Ishikawa (cell line): ENCODE results near the gene TAF4.

ENCODE experiments used
- CEBPB ChIP-seq: IDR thresholded peaks from 2 replicates; pipeline ENCODE4 v1.6.1; 2012
- CREB1 ChIP-seq: IDR thresholded peaks from 2 replicates; pipeline ENCODE4 v1.6.1; 2012; ENCODE audit warnings: low read depth
- EGR1 ChIP-seq: IDR thresholded peaks from 2 replicates; pipeline ENCODE4 v1.6.1; 2012
- EP300 ChIP-seq: IDR thresholded peaks from 2 replicates; pipeline ENCODE4 v1.6.1; 2012; ENCODE audit warnings: borderline replicate concordance
- FOXM1 ChIP-seq: IDR thresholded peaks from 2 replicates; pipeline ENCODE4 v1.6.1; 2012; ENCODE audit warnings: low read depth, borderline replicate concordance
- NFIC ChIP-seq: IDR thresholded peaks from 2 replicates; pipeline ENCODE4 v1.6.1; 2012
- RAD21 ChIP-seq: IDR thresholded peaks from 2 replicates; pipeline ENCODE4 v1.6.1; 2012; ENCODE audit warnings: low read depth
- TAF1 ChIP-seq: IDR thresholded peaks from 2 replicates; pipeline ENCODE4 v1.6.1; 2012; ENCODE audit warnings: low read depth, mild to moderate bottlenecking
- TCF12 ChIP-seq: IDR thresholded peaks from 2 replicates; pipeline ENCODE4 v1.6.1; 2012; ENCODE audit warnings: low read depth
- TEAD4 ChIP-seq: IDR thresholded peaks from 2 replicates; pipeline ENCODE4 v1.6.1; 2012
- YY1 ChIP-seq: IDR thresholded peaks from 2 replicates; pipeline ENCODE4 v1.6.1; 2012; ENCODE audit warnings: low read depth
- ZBTB7A ChIP-seq: IDR thresholded peaks from 2 replicates; pipeline ENCODE4 v1.6.1; 2012; ENCODE audit warnings: low read depth
- TF ChIP-seq, protein P1 (sequence below): IDR thresholded peaks from 2 replicates; pipeline ENCODE4 v1.6.1; 2012
- TF ChIP-seq, protein P2 (sequence below): IDR thresholded peaks from 2 replicates; pipeline ENCODE4 v1.6.1; 2012
- TF ChIP-seq, protein P3 (sequence below): IDR thresholded peaks from 2 replicates; pipeline ENCODE4 v1.6.1; 2012; ENCODE audit warnings: low read depth, mild to moderate bottlenecking

Gene TAF4

DNA sequence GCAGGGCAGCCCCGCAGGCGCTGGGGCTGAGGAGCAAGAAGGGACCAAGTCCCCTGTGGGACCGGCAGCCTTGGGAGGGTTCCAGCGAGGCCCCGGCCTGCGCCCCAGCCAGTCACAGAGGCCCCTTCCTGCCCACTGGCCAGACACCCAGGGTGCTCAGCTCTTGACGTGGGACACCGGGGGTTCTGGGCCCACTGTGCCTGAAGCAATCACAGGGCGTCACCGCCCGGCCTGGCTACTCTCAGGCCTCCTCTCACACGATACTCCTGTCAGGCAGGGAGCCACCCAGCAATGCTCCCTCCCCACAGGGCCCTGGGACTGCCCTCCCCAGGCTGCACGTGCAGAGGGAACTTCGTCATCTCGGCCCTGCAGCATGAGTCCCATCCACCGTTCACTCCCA lies 14.5 kb downstream of the TAF4 start:
- TF ChIP-seq FOXM1 = no peak
- TF ChIP-seq, protein P1, sequence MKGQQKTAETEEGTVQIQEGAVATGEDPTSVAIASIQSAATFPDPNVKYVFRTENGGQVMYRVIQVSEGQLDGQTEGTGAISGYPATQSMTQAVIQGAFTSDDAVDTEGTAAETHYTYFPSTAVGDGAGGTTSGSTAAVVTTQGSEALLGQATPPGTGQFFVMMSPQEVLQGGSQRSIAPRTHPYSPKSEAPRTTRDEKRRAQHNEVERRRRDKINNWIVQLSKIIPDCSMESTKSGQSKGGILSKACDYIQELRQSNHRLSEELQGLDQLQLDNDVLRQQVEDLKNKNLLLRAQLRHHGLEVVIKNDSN = no peak
- TF ChIP-seq CEBPB = no peak
- TF ChIP-seq EGR1 = no peak
- TF ChIP-seq TAF1 = no peak
- no peak for TF ChIP-seq ZBTB7A
- no peak for TF ChIP-seq EP300
- TF ChIP-seq TCF12 = no peak
- TF ChIP-seq TEAD4 = no peak
- no peak for TF ChIP-seq RAD21

DNA sequence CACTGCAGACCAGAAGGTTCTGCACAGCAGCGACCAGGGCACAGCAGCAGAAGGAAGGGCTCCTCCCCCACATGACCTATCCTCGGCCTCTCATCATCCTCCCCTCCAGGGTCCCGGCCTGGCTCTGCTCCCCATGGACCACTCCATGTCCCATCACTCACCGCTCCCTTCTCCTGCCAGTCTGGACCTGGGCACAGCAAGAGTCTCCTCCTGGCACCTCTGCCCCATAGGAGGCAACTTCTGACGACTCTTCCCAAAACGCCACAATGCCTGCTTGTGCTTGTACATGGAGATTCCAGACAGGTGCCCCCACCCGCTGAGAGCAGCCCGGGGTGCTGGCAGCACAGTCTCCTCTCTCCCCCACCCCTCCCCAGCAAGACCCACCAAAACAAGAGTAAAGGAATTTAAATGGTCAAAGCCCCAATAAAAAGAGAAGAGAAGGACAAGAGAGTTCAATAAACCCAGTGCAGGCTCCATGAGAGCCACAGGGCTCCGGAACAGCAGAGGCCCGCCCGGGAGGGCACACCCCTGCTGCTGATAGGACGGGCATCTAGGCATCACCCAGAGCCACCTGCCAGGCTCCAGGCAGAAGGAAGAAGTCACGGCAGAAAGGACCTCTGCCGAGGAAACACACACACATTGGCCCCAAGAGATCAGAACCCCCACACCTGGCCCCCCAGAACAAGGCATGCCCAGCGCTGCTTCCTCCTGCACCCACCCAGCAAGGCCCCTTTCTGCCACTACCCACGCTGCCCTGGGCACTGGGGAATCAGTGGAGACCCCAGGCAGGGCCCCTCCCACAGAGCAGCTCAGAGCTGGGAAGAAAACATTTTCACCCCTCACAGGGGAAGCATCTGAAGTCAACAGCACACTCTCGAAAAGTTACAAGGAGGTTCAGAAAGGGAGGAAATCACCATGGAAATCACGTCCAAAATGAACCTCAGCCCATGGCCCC lies 15.2 kb downstream of the TAF4 start:
- TF ChIP-seq, protein P2, sequence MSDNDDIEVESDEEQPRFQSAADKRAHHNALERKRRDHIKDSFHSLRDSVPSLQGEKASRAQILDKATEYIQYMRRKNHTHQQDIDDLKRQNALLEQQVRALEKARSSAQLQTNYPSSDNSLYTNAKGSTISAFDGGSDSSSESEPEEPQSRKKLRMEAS = no peak
- no peak for TF ChIP-seq TAF1
- no peak for TF ChIP-seq EGR1
- TF ChIP-seq, protein P1 = no peak
- no peak for TF ChIP-seq FOXM1
- TF ChIP-seq CEBPB = no peak
- TF ChIP-seq, protein P3, sequence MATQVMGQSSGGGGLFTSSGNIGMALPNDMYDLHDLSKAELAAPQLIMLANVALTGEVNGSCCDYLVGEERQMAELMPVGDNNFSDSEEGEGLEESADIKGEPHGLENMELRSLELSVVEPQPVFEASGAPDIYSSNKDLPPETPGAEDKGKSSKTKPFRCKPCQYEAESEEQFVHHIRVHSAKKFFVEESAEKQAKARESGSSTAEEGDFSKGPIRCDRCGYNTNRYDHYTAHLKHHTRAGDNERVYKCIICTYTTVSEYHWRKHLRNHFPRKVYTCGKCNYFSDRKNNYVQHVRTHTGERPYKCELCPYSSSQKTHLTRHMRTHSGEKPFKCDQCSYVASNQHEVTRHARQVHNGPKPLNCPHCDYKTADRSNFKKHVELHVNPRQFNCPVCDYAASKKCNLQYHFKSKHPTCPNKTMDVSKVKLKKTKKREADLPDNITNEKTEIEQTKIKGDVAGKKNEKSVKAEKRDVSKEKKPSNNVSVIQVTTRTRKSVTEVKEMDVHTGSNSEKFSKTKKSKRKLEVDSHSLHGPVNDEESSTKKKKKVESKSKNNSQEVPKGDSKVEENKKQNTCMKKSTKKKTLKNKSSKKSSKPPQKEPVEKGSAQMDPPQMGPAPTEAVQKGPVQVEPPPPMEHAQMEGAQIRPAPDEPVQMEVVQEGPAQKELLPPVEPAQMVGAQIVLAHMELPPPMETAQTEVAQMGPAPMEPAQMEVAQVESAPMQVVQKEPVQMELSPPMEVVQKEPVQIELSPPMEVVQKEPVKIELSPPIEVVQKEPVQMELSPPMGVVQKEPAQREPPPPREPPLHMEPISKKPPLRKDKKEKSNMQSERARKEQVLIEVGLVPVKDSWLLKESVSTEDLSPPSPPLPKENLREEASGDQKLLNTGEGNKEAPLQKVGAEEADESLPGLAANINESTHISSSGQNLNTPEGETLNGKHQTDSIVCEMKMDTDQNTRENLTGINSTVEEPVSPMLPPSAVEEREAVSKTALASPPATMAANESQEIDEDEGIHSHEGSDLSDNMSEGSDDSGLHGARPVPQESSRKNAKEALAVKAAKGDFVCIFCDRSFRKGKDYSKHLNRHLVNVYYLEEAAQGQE = no peak
- no peak for TF ChIP-seq YY1
- no peak for TF ChIP-seq EP300
- no peak for TF ChIP-seq NFIC
- no peak for TF ChIP-seq RAD21
- TF ChIP-seq CREB1 = no peak
- no peak for TF ChIP-seq ZBTB7A
- no peak for TF ChIP-seq TCF12

DNA sequence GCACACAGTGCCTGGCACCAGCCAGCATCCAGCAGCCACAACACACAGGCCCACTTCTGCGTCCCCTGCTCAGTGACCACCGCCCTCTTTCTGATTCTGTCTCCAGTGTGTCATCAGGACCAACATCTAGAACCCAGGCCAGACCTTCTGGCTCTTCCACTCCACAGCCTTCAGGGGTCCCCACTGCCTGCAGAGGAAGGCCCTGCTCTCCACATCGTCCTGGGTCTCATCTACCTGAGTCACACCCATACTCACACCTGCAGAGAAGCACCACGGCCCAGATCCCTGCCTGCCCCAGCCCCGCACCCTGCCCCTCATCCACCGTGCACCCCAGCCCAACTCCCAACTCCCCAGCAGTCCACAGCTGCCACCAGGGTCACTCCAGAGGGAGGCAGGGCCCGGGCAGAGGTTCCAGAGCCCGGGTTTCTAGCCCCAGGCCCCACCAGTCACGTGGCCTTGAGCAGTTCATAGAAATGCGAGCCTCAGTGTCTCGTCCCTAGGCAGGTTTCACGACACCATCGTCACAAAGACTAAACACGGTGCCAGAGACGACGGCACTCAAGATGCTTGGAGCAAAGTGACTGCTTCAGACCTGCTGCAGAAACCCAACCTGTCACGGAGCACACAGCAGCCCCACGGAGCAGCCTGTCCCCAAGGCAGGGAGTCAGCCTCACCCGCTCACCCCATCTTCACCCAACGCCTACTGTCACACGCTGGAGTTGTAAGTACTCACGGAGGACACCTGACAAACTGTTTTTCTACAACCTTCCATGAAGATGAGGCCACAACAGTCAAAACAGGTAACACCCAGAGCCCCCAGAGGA lies 16.1 kb downstream of the TAF4 start:
- TF ChIP-seq EP300 = no peak
- TF ChIP-seq ZBTB7A = no peak
- TF ChIP-seq TAF1 = no peak
- no peak for TF ChIP-seq RAD21
- TF ChIP-seq, protein P1 = no peak
- TF ChIP-seq YY1 = no peak
- TF ChIP-seq, protein P2 = no peak
- no peak for TF ChIP-seq CEBPB
- no peak for TF ChIP-seq TEAD4
- TF ChIP-seq NFIC = no peak

DNA sequence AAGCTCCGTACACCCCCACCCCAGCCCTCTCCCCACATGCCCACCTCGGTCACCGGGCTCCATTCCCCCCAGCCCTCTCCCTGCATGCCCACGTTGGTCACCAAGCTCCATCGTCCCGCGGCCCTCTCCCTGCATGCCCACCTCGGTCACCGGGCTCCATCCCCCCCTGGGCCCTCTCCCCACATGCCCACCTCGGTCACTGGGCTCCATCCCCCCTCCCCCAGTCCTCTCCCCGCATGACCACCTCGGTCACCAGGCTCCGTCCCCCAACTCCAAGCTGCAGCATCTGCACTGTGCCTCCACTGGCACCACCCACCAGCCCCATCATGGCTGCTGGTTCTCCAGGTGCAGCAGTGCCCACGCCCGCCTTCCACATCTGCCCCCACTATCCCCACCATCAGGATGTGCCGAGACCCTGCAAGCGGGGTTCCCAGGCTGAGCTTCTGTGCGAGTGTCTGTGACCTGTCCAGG lies 16.8 kb downstream of the TAF4 start:
- TF ChIP-seq NFIC (no peak), YY1 (no peak), RAD21 (no peak), FOXM1 (no peak), TAF1 (no peak), CREB1 (no peak), TEAD4 (no peak), ZBTB7A (no peak), EGR1 (no peak), EP300 (no peak), CEBPB (no peak), TCF12 (no peak)
- TF ChIP-seq, protein P1 = no peak
- TF ChIP-seq, protein P3 = no peak
- TF ChIP-seq, protein P2 = no peak
